GM12878 (cell line): ENCODE measurements around the gene MTRR. TPM values are rescaled to one million over a fixed set of nuclear protein-coding genes. Genes with fewer than 3 reads are reported as not detected.
A peak's percentile ranks its signal among the peaks of the same experiment; 100 is the strongest.

Source experiments
- ATAC-seq: fragments of 200-7000 bp; cut with Tn5 transposase; 3 replicates; pipeline ENCODE4 v1.9.1; 2020; ENCODE audit warnings: mild to moderate bottlenecking, moderate library complexity
- BruUV-seq: library from RNA; stranded (reverse); fragments of 400-500 nt; replicated peaks from 2 replicates; lab custom pipeline; 2021; lab: Mats Ljungman, UMichigan
- CTCF ChIA-PET: fragments of 300-600 bp; sonication (Branson Sonifier 250); formaldehyde crosslinking; extraction: SDS; loops from one replicate; lab custom pipeline; 2021; ENCODE audit warnings: inconsistent platforms; lab: Yijun Ruan, JAX
- POLR2A ChIA-PET: fragments of 350-600 bp; formaldehyde crosslinking; extraction: SDS; loops from one replicate; lab custom pipeline; 2021; ENCODE audit warnings: inconsistent platforms; lab: Charles Lee
- RAD21 ChIA-PET: fragments of 300-600 bp; sonication (Branson Sonifier 250); formaldehyde crosslinking; loops from one replicate; lab custom pipeline; 2023; ENCODE audit warnings: antibody characterized with exemption; ENCODE audit not compliant: unreplicated experiment; lab: Charles Lee
- SMC1A ChIA-PET: fragments of 300-600 bp; sonication (Branson Sonifier 250); formaldehyde crosslinking; loops from one replicate; lab custom pipeline; 2023; ENCODE audit not compliant: unreplicated experiment, uncharacterized antibody; lab: Charles Lee
- DNase-seq: peaks from one replicate; pipeline ENCODE4 v3.0.0-alpha.2; 2011; ENCODE audit warnings: low read depth, low spot score
- FAIRE-seq: peaks from 3 replicates; lab custom pipeline; 2011; peaks lifted over from hg19 to GRCh38; lab: Jason Lieb, UNC
- H2AFZ ChIP-seq: 2 replicates; pipeline ENCODE4 v1.6.0; 2011; ENCODE audit warnings: low read depth, low read length, control low read depth; ENCODE audit not compliant: control insufficient read depth
- H3K27ac ChIP-seq: 2 replicates; pipeline ENCODE4 v1.5.1; 2011; ENCODE audit warnings: control low read depth; ENCODE audit not compliant: control insufficient read depth, insufficient read depth
- H3K27me3 ChIP-seq, 2 experiments: replicated peaks in 1 of 2; 2 replicates each; pipeline versions ENCODE4 v1.6.0 to v1.6.1; 2011; ENCODE audit warnings: low read length in 1 of 2; ENCODE audit not compliant: control insufficient read depth in 2 of 2, insufficient read depth in 2 of 2
- H3K36me3 ChIP-seq, 2 experiments: 2 replicates each; pipeline ENCODE4 v1.5.1; 2011; ENCODE audit warnings: low read length in 1 of 2; ENCODE audit not compliant: control insufficient read depth in 2 of 2, insufficient read depth in 2 of 2
- H3K4me1 ChIP-seq: 2 replicates; pipeline ENCODE4 v1.6.1; 2011; ENCODE audit warnings: mild to moderate bottlenecking, low read length, moderate library complexity, mixed read lengths; ENCODE audit not compliant: control insufficient read depth, insufficient read depth
- H3K4me2 ChIP-seq: 2 replicates; pipeline ENCODE4 v1.6.0; 2011; ENCODE audit warnings: control low read depth; ENCODE audit not compliant: control insufficient read depth, insufficient read depth
- H3K4me3 ChIP-seq: fragments of 200-600 bp; sonication (generic); 2 replicates; pipeline ENCODE4 v1.5.1; 2016
- H3K79me2 ChIP-seq: 2 replicates; pipeline ENCODE4 v1.6.0; 2011; ENCODE audit warnings: low read length; ENCODE audit not compliant: control insufficient read depth, insufficient read depth
- H3K9ac ChIP-seq: 2 replicates; pipeline ENCODE4 v1.8.0; 2011; ENCODE audit warnings: low read length, control low read depth, mixed read lengths; ENCODE audit not compliant: control insufficient read depth, insufficient read depth
- H3K9me3 ChIP-seq: replicated peaks from 3 replicates; pipeline ENCODE4 v1.5.1; 2011; ENCODE audit warnings: mild to moderate bottlenecking, low read length; ENCODE audit not compliant: control insufficient read depth, insufficient read depth
- H4K20me1 ChIP-seq: 2 replicates; pipeline ENCODE4 v1.6.0; 2011; ENCODE audit not compliant: control insufficient read depth, insufficient read depth
- ASH2L ChIP-seq: fragments of 300-600, 200-600 bp; sonication (generic); IDR thresholded peaks from 2 replicates; pipeline ENCODE4 v1.6.1; 2017; ENCODE audit warnings: low read depth, mild to moderate bottlenecking, borderline replicate concordance
- CBX5 ChIP-seq: sonication (generic); IDR thresholded peaks from 2 replicates; pipeline ENCODE4 v1.6.1; 2016; ENCODE audit warnings: low read depth, moderate library complexity, mild to moderate bottlenecking, inconsistent platforms
- CHD1 ChIP-seq: IDR thresholded peaks from 2 replicates; pipeline ENCODE4 v1.6.1; 2012; ENCODE audit warnings: low read depth, low read length, improper control_type of control experiment
- EGR1 ChIP-seq, 2 experiments: IDR thresholded peaks; 1 replicate in 1 of 2; 2 replicates in 1 of 2; pipeline ENCODE4 v1.6.1; 2011 to 2012; ENCODE audit warnings: low read depth in 2 of 2, low read length in 2 of 2, borderline replicate concordance in 1 of 2, mild to moderate bottlenecking in 1 of 2, moderate library complexity in 1 of 2
- IKZF2 ChIP-seq, 2 experiments: fragments of 450-650 bp; IDR thresholded peaks; 2 replicates each; pipeline ENCODE4 v1.6.1; 2017; ENCODE audit warnings: mild to moderate bottlenecking in 2 of 2, moderate library complexity in 2 of 2
- MTA2 ChIP-seq: fragments of 450-650 bp; IDR thresholded peaks from 2 replicates; pipeline ENCODE4 v1.6.1; 2016; ENCODE audit warnings: low read depth, mild to moderate bottlenecking, moderate library complexity
- NR2F1 ChIP-seq: fragments of 450-650 bp; conservative IDR thresholded peaks from 2 replicates; pipeline ENCODE4 v1.6.1; 2017; ENCODE audit warnings: mild to moderate bottlenecking
- PML ChIP-seq: IDR thresholded peaks from 2 replicates; pipeline ENCODE4 v1.6.1; 2012; ENCODE audit warnings: low read length, inconsistent platforms
- RB1 ChIP-seq: fragments of 450-650 bp; formaldehyde crosslinking; IDR thresholded peaks from 2 replicates; pipeline ENCODE4 v1.6.1; 2017; ENCODE audit warnings: mild to moderate bottlenecking, borderline replicate concordance
- SMAD1 ChIP-seq: fragments of 450-650 bp; IDR thresholded peaks from 2 replicates; pipeline ENCODE4 v1.6.1; 2018; ENCODE audit warnings: mild to moderate bottlenecking, low read depth; ENCODE audit not compliant: partially characterized antibody
- SMAD5 ChIP-seq: IDR thresholded peaks from 2 replicates; pipeline ENCODE4 v1.6.1; 2016; ENCODE audit warnings: antibody characterized with exemption, low read depth
- SREBF2 ChIP-seq: IDR thresholded peaks from 2 replicates; pipeline ENCODE4 v1.6.1; 2012; ENCODE audit warnings: mild to moderate bottlenecking, low read length
- TCF7 ChIP-seq: IDR thresholded peaks from 2 replicates; pipeline ENCODE4 v1.6.1; 2014; ENCODE audit warnings: antibody characterized with exemption, borderline replicate concordance
- WGBS: methylation state at CpG from one replicate; pipeline ENCODE4 v1.1.6; 2016; ENCODE audit warnings: low lambda C conversion rate; ENCODE audit not compliant: insufficient replicate concordance, insufficient coverage; ENCODE audit errors: missing lambda C conversion rate; 5-methylcytosine and 5-hydroxymethylcytosine counted together
- in situ Hi-C: fragments of 300-500 bp; cut with MboI; formaldehyde crosslinking; loops from 9 replicates; pipeline ENCODE4 v1.14.3; 2018; ENCODE audit warnings: mixed read lengths
- intact Hi-C: fragments of 100-400 bp; cut with micrococcal nuclease; formaldehyde crosslinking; loops from one replicate; pipeline ENCODE4 v1.14.2; 2022; ENCODE audit not compliant: unreplicated experiment
- polyA plus RNA-seq, 11 experiments: library from polyadenylated mRNA; depleted of rRNA in 4 of 11; unstranded in 6 of 11; stranded (reverse) in 5 of 11; fragments of >200 nt; fragmentation: Nextera tagmentation in 4 of 11; fragmentation: Illumina TruSeq in 1 of 11; extraction: Ambion mirVana in 4 of 11; extraction: Trizol in 1 of 11; gene quantifications; 1 replicate in 1 of 11; 2 replicates in 10 of 11; pipeline versions ENCODE4 v1.2.1 to v1.2.3, GENCODE V29; 2011 to 2016; ENCODE audit warnings: inconsistent platforms in 2 of 11, missing spikeins in 2 of 11, low read depth in 1 of 11
- total RNA-seq, 4 experiments: library from RNA; depleted of rRNA in 3 of 4; stranded (reverse); fragments of >200 nt in 3 of 4; fragmentation: Illumina TruSeq in 1 of 4; extraction: Trizol in 1 of 4; gene quantifications; 2 replicates each; pipeline versions ENCODE4 v1.2.1 to v1.2.3, GENCODE V29; 2013 to 2021
- TF ChIP-seq, protein P1 (sequence below): fragments of 450-650 bp; conservative IDR thresholded peaks from 2 replicates; pipeline ENCODE4 v1.6.1; 2017; ENCODE audit warnings: mild to moderate bottlenecking, moderate library complexity

Gene MTRR
- total and polyA plus RNA-seq, 10 of the 15 experiments (the other 5 are each of a cell fraction or from before 2014, with no cell fraction given): 13.8 to 76.9 (median 38.0) TPM

DNA sequence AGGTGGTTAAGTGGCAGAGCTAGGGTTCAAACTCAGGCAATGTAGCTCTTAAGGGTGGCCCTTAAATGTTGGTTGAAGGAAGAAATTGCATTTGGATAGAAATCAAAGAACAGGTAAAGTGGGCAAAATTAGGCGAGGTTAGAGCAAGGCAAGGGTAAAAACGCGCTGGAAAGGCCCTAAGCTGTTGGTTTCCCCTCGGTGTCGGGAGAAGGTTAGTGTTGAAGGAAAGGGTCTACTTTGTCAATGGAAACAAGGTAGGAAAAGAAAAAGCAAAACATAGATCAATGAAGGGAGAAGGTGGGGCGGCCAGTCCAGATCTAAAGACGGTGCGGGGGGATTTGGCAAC is 548 bp upstream of the MTRR start:
- Histone ChIP-seq H3K4me1 (peaks cover 24% of the 10 kb centered on the region), H3K79me2 (peaks cover 58% of the 10 kb centered on the region), H3K9ac (peak overlapping the region; percentile 86), H3K36me3 (no peaks in the 10 kb centered on the region), H4K20me1 (no peaks in the 10 kb centered on the region), H3K27ac (peak overlapping the region; percentile 84), H3K27me3 (no peaks in the 10 kb centered on the region), H2AFZ (peak overlapping the region; percentile 78), H3K4me3 (peak overlapping the region; percentile 97), H3K4me2 (peak overlapping the region; percentile 85), H3K9me3 (no peaks in the 10 kb centered on the region)
- WGBS: 0% methylated on average over 8 of the region's 8 CpGs
- RAD21 ChIA-PET: interaction anchor here (1.2 to 2.9 kb wide), 4 partner anchors 8 to 1330 kb away, joined by 3 to 13 read pairs (median 6); no protein-coding TSS in a partner anchor
- peak; percentile 0; the same call in 1 of the 3 replicates for ATAC-seq
- CTCF ChIA-PET: interaction anchor here (1.0 to 9.9 kb wide), 3 partner anchors 9 to 36 kb away, joined by 3 to 92 read pairs (median 3); no protein-coding TSS in a partner anchor
- SMC1A ChIA-PET: interaction anchor here (0.8 to 2.8 kb wide), 5 partner anchors 9 to 28 kb away, joined by 3 to 9 read pairs (median 4); no protein-coding TSS in a partner anchor
- in situ Hi-C loops: no loop called here
- intact Hi-C loops: no loop called here
- TF ChIP-seq IKZF2 (IDR thresholded peaks at IDR 0.05): 0 out of 4 replicates have a peak, but pooled peaks of 1 of the 2 experiments have one; percentile 22
- TF ChIP-seq MTA2: 0 out of 2 replicates have a peak, but pooled peaks have one; percentile 13
- TF ChIP-seq TCF7: no peak
- POLR2A ChIA-PET: interaction anchor here (0.8 to 1.1 kb wide), 2 partner anchors 17 to 19 kb away, joined by 3 to 4 read pairs; no protein-coding TSS in a partner anchor
- no peak for DNase-seq
- no peak for FAIRE-seq
- BruUV-seq: no TSS peak

DNA sequence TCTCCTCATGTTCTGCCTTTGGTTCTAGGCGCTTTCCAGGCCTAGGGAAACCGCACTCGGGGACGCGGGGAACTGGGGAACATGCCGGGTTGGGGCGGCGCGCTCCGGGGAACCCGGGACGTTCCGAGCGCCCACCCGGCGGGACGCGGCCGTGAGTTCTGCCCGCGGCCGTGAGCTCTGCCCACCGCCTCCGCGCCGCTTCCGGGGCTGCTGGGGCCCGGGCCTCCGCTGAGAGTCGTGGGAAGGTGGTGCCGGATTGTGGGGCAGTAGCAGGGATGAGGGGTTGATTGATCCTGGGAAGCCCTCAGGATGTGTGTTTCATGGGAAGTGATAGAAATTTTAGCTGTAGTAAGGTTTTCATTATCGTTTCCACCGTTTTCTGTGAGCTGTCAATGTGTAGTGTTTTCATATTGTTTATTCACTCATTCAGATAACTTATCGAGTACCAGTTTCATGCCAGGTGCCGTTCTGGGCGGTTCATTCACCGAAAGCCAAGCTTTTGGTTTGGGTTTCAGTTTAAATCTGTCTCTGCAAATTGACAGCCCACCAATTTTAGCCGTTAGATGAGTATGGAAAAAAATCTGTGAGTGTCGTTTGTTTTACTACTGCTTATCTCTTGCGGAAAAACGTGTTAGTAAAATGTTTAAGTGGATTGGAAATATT is 657 bp downstream of the MTRR start:
- no peak for DNase-seq
- H2AFZ ChIP-seq: peak overlapping the region; percentile 71
- peaks cover 29% of the 10 kb centered on the region for H3K4me1 ChIP-seq
- peak overlapping the region; percentile 97 for H3K4me3 ChIP-seq
- no peak for FAIRE-seq
- peak overlapping the region; percentile 90 for H3K4me2 ChIP-seq
- no peaks in the 10 kb centered on the region for H3K27me3 ChIP-seq
- ChIA-PET POLR2A (interaction anchor here (1.0 to 1.2 kb wide), 2 partner anchors 8 to 17 kb away, joined by 3 read pairs; no protein-coding TSS in a partner anchor), RAD21 (interaction anchor here (1.2 to 2.9 kb wide), 4 partner anchors 9 to 1328 kb away, joined by 3 to 13 read pairs (median 6); no protein-coding TSS in a partner anchor), CTCF (interaction anchor here (1.5 to 9.9 kb wide), 2 partner anchors 18 to 35 kb away, joined by 3 to 92 read pairs; no protein-coding TSS in a partner anchor), SMC1A (interaction anchor here (1.8 to 2.8 kb wide), 2 partner anchors 8 to 9 kb away, joined by 6 to 9 read pairs; no protein-coding TSS in a partner anchor)
- H3K27ac ChIP-seq: peak overlapping the region; percentile 84
- in situ Hi-C loops: no loop called here
- intact Hi-C loops: no loop called here
- no peaks in the 10 kb centered on the region for H3K9me3 ChIP-seq
- H4K20me1 ChIP-seq: no peaks in the 10 kb centered on the region
- BruUV-seq: no TSS peak
- peak; percentile 61 for ATAC-seq
- peaks cover 63% of the 10 kb centered on the region for H3K79me2 ChIP-seq
- 1% methylated on average over 29 of the region's 41 CpGs for whole genome bisulfite sequencing
- H3K36me3 ChIP-seq: no peaks in the 10 kb centered on the region
- peak overlapping the region; percentile 86 for H3K9ac ChIP-seq
- 0 out of 2 replicates have a peak, but pooled peaks have one; percentile 21 for TF ChIP-seq ASH2L
- TF ChIP-seq NR2F1: 0 out of 2 replicates have a peak, but pooled peaks have one; percentile 35
- TF ChIP-seq, protein P1, sequence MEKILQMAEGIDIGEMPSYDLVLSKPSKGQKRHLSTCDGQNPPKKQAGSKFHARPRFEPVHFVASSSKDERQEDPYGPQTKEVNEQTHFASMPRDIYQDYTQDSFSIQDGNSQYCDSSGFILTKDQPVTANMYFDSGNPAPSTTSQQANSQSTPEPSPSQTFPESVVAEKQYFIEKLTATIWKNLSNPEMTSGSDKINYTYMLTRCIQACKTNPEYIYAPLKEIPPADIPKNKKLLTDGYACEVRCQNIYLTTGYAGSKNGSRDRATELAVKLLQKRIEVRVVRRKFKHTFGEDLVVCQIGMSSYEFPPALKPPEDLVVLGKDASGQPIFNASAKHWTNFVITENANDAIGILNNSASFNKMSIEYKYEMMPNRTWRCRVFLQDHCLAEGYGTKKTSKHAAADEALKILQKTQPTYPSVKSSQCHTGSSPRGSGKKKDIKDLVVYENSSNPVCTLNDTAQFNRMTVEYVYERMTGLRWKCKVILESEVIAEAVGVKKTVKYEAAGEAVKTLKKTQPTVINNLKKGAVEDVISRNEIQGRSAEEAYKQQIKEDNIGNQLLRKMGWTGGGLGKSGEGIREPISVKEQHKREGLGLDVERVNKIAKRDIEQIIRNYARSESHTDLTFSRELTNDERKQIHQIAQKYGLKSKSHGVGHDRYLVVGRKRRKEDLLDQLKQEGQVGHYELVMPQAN: 0 out of 2 replicates have a peak, but pooled peaks have one; percentile 25
- TF ChIP-seq RB1: 0 out of 2 replicates have a peak, but pooled peaks have one; percentile 12
- TF ChIP-seq SMAD1: no peak
- no peak for TF ChIP-seq SMAD5
- TF ChIP-seq CHD1: 0 out of 2 replicates have a peak, but pooled peaks have one; percentile 52
- TF ChIP-seq PML: no peak
- TF ChIP-seq EGR1 (IDR thresholded peaks at IDR 0.05; ENCODE audit: borderline replicate concordance in 1 of 2, low read depth in 2 of 2, low read length in 2 of 2): peak in 1 of 2 experiments; percentile 51; a peak in 2 of 3 replicates
- TF ChIP-seq CBX5: no peak
- TF ChIP-seq SREBF2: no peak
